ENCODE measurements around the gene PDXK. TPM values are rescaled to one million over a fixed set of nuclear protein-coding genes. Genes with fewer than 3 reads are reported as not detected.
A peak's percentile ranks its signal among the peaks of the same experiment; 100 is the strongest.
"Not testable (repeated sequence)": the region's sequence is repeated elsewhere in the genome, so short reads cannot be mapped to it uniquely, and the experiment has no call there.

Gene PDXK
- total RNA-seq, 4 donors from 2014 or later: 45.0 to 66.0 (median 57.4) TPM

DNA sequence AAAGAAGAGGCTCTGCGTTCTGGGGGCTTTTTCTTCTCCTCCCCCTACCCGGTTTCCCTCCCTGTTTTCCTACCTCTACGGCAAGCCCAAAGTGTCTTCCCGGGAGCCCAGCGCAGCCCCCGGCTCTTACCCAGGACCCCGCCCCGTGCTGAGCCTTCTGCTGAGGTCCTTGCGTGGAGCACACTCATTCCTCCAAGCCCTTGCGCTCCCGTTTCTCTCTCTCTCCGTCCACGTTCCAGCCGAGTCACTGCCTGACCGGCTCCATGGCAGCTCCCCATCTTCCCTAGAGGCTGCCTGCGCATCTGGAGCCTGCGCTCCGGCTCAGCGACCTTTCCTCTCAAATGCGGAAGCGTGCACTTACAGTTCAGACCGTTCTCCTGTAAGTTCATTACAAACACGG, 24.9 kb upstream of the PDXK start:
- H3K4me1 ChIP-seq: no peaks in the 10 kb centered on the region
- peaks cover 79% of the 10 kb centered on the region for H3K36me3 ChIP-seq
- WGBS: 94% methylated on average over 23 of the region's 23 CpGs
- H3K4me3 ChIP-seq: no peak overlapping the region
- peak in 1 of 2 donors; percentile 58 for DNase-seq (ENCODE audit: low spot score in 2 of 2)
- no peaks in the 10 kb centered on the region for H3K27me3 ChIP-seq
- TF ChIP-seq POLR2A (IDR thresholded peaks at IDR 0.05) (no peak), CTCF (IDR thresholded peaks at IDR 0.05) (no peak), POLR2AphosphoS5 (IDR thresholded peaks at IDR 0.05) (no peak), EP300 (IDR thresholded peaks at IDR 0.05) (no peak)
- H3K27ac ChIP-seq: no peak overlapping the region
- H3K9me3 ChIP-seq: no peaks in the 10 kb centered on the region

DNA sequence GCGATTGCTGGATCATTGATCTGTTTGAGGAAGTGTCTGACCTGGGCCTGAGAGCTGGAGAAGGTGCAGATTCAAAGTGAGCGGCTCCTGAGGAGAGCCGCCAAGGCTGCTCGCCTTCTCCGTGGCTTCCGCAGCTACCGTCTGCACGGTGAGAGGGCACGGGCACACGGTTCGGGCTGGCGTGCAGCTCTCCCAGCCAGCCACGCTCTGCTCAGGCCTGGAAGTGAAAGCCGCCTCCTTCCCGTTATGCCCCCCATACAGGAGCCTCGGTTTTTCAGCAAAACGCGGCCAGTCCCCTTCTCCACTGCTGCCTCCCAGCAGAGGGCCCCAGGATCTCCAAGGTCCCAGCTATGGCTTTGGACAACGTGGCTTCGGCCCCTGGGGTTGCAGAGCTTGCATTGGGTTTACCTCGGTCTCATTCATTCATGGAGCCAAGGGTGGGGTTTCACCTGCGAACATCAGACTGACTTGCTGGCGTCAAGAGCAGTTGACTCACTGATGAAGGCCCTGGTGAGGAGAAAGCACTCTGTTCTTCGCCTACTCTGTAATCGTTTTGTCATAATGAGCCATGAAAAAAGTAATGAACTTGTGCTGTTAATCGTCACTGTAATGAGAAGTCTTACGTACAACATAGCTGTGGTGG, 24.4 kb upstream of the PDXK start:
- no peaks in the 10 kb centered on the region for H3K9me3 ChIP-seq
- no peaks in the 10 kb centered on the region for H3K4me1 ChIP-seq
- peaks cover 73% of the 10 kb centered on the region for H3K36me3 ChIP-seq
- peak in 1 of 2 donors; percentile 71 for DNase-seq (ENCODE audit: low spot score in 2 of 2)
- H3K27ac ChIP-seq: no peak overlapping the region
- TF ChIP-seq POLR2A (IDR thresholded peaks at IDR 0.05) (no peak), POLR2AphosphoS5 (IDR thresholded peaks at IDR 0.05) (no peak), CTCF (IDR thresholded peaks at IDR 0.05) (no peak), EP300 (IDR thresholded peaks at IDR 0.05) (no peak)
- no peak overlapping the region for H3K4me3 ChIP-seq
- no peaks in the 10 kb centered on the region for H3K27me3 ChIP-seq
- 89% methylated on average over 22 of the region's 27 CpGs for WGBS

GRCh38 chr21:43696214-43696613, 22.7 kb upstream of the PDXK start:
- WGBS: 72% methylated on average over 8 of the region's 17 CpGs
- no peaks in the 10 kb centered on the region for H3K27me3 ChIP-seq
- no peak overlapping the region for H3K27ac ChIP-seq
- H3K4me3 ChIP-seq: no peak overlapping the region
- H3K4me1 ChIP-seq: no peaks in the 10 kb centered on the region
- no peaks in the 10 kb centered on the region for H3K9me3 ChIP-seq
- H3K36me3 ChIP-seq: peaks cover 57% of the 10 kb centered on the region
- DNase-seq (ENCODE audit: low spot score in 2 of 2): peak in 1 of 2 donors; percentile 68
- no peak for TF ChIP-seq EP300 (IDR thresholded peaks at IDR 0.05)
- TF ChIP-seq CTCF (IDR thresholded peaks at IDR 0.05): no peak
- no peak for TF ChIP-seq POLR2A (IDR thresholded peaks at IDR 0.05)
- no peak for TF ChIP-seq POLR2AphosphoS5 (IDR thresholded peaks at IDR 0.05)

DNA sequence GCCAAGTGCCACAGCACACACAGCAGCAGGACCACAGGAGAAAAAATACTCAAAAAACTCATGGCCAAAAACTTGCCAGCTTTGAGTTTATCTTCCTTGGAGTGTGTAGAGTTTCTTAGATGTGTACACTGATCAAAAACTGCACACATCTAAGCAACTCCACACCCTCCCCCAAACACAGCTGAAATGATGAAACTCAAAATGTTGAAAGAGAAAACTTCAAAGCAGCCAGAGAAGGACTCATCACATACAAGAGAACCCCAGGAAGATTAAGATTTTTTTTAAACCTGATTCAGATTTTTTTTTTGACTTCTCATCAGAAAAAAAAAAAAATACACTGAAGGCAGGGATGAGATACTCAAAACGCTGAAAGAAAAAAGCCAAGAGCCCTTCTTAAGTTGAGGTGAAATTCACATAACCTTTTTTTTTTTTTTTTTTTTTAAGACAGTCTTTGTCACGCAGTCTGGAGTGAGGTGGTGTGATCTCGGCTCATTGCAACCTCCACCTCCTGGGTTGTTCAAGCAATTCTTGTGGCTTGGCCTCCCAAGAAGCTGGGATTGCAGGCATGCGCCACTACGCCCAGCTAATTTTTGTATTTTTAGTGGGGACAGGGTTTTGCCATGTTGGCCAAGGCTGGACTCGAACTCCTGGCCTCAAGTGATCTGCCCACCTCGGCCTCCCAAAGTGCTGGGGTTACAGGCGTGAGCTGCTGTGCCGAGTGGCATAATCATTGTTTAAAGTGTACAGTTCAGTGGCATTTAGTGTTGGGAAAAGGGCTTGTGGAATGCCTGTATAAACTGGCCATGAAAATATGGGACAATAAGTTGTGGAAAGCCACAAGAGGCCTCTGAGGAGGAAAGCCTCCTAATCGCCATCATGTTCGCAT, 20.9 kb upstream of the PDXK start:
- Histone ChIP-seq H3K27ac (no peak overlapping the region), H3K4me3 (no peak overlapping the region), H3K4me1 (peaks cover 7% of the 10 kb centered on the region), H3K9me3 (no peaks in the 10 kb centered on the region), H3K36me3 (peaks cover 40% of the 10 kb centered on the region), H3K27me3 (no peaks in the 10 kb centered on the region)
- peak in 1 of 2 donors; percentile 28 for DNase-seq (ENCODE audit: low spot score in 2 of 2)
- TF ChIP-seq POLR2AphosphoS5 (IDR thresholded peaks at IDR 0.05): no peak
- no peak for TF ChIP-seq EP300 (IDR thresholded peaks at IDR 0.05)
- TF ChIP-seq POLR2A (IDR thresholded peaks at IDR 0.05): no peak
- no peak for TF ChIP-seq CTCF (IDR thresholded peaks at IDR 0.05)
- WGBS: 86% methylated on average over 11 of the region's 11 CpGs

GRCh38 chr21:43699492-43699777, 19.5 kb upstream of the PDXK start:
- H3K27ac ChIP-seq, H3K9me3 ChIP-seq, H3K27me3 ChIP-seq, H3K4me3 ChIP-seq: not testable (repeated sequence)
- DNase-seq (ENCODE audit: low spot score in 2 of 2): peak in 1 of 2 donors; percentile 9
- Histone ChIP-seq H3K4me1 (peaks cover 16% of the 10 kb centered on the region), H3K36me3 (peaks cover 26% of the 10 kb centered on the region)
- 92% methylated on average over 5 of the region's 5 CpGs for WGBS
